ENCODE results near the gene RHOH. TPM values are rescaled to one million over a fixed set of nuclear protein-coding genes. Genes with fewer than 3 reads are reported as not detected.

RHOH gene
- total and polyA plus RNA-seq, 9 of the 15 experiments (the other 6 are each of a cell fraction or from before 2014, with no cell fraction given): 14.3 to 37.7 (median 23.2) TPM

GRCh38 chr4:40224432-40224831 is 27.6 kb downstream of the RHOH start:
- DNase-seq (ENCODE audit: extremely low read depth in 1 of 4, low spot score in 3 of 4) (no peak), ATAC-seq (no peak), FAIRE-seq (no peak)
- Histone ChIP-seq H3K9me3 (replicated peaks; ENCODE audit: control insufficient read depth, insufficient read depth, low read depth, low read length) (no peaks in the 10 kb centered on the region), H2AFZ (ENCODE audit: low read depth, low read length) (no peak overlapping the region), H3K9me1 (ENCODE audit: control insufficient read depth, insufficient read depth, low read length) (no peaks in the 10 kb centered on the region), H3K27ac (ENCODE audit: extremely low read depth, low read depth, low read length) (no peak overlapping the region), H3K4me1 (replicated peaks in 1 of 2; ENCODE audit: control insufficient read depth in 2 of 2, insufficient read depth in 2 of 2, low read length in 2 of 2) (peaks cover 6 to 8% of the 10 kb centered on the region in 2 experiments; a peak in 4 of 5 replicates), H3K79me2 (ENCODE audit: control insufficient read depth, insufficient read depth, low read length) (peaks cover 82% of the 10 kb centered on the region), H3K36me3 (ENCODE audit: control insufficient read depth, insufficient read depth, low read length) (peaks cover 48% of the 10 kb centered on the region; the same call in 2 of the 3 replicates), H3K27me3 (ENCODE audit: control insufficient read depth in 2 of 2, insufficient read depth in 2 of 2, low read length in 2 of 2) (no peaks in the 10 kb centered on the region), H3K4me2 (ENCODE audit: insufficient read depth, low read length) (no peak overlapping the region), H4K20me1 (replicated peaks; ENCODE audit: control insufficient read depth, insufficient read depth, low read length) (no peaks in the 10 kb centered on the region), H3K4me3 (no peak overlapping the region), H3K9ac (ENCODE audit: insufficient read depth in 1 of 2, low read depth in 2 of 2, low read length in 2 of 2) (no peak overlapping the region)
- POLR2A ChIA-PET: interaction anchor here (1.0 kb wide), 1 partner anchor 14 kb away, joined by 3 read pairs; no protein-coding TSS in a partner anchor
- intact Hi-C loops (cut with micrococcal nuclease) (no loop called here), in situ Hi-C loops (cut with MboI) (no loop called here)
- TF ChIP-seq HDGF (IDR thresholded peaks at IDR 0.05) (no peak), ZNF316 (IDR thresholded peaks at IDR 0.05) (no peak), NONO (IDR thresholded peaks at IDR 0.05; ENCODE audit: low read depth in 2 of 2, low read length in 1 of 2) (no peak), CTCF (IDR thresholded peaks at IDR 0.05 in 2 of 3, conservative IDR thresholded peaks at IDR 0.05 in 1 of 3; ENCODE audit: insufficient read depth in 2 of 3, low read depth in 1 of 3, low read length in 3 of 3) (no peak), CBX3 (IDR thresholded peaks at IDR 0.05; ENCODE audit: borderline replicate concordance in 1 of 2, low read length in 2 of 2) (no peak), ZNF24 (IDR thresholded peaks at IDR 0.05) (no peak), CLOCK (CRISPR knock-in tag; IDR thresholded peaks at IDR 0.05; ENCODE audit: borderline replicate concordance) (no peak), SNIP1 (IDR thresholded peaks at IDR 0.05; ENCODE audit: low read depth) (no peak), FOXP4 (CRISPR knock-in tag; IDR thresholded peaks at IDR 0.05; ENCODE audit: borderline replicate concordance) (no peak), RREB1 (CRISPR knock-in tag; IDR thresholded peaks at IDR 0.05) (no peak)
- WGBS (ENCODE audit: insufficient coverage, low coverage, missing lambda C conversion rate): 94% methylated on average over 5 of the region's 5 CpGs
- no TSS peak for BruUV-seq (replicated peaks)
- CTCF ChIA-PET (ENCODE audit: low intra/inter-chr PET ratio): no interaction called here

Data from K562 (cell line).